Fibroblast of villous mesenchyme (primary cell): ENCODE results near the gene DOCK4. TPM values are rescaled to one million over a fixed set of nuclear protein-coding genes. Genes with fewer than 3 reads are reported as not detected.

Experiments used
- DNase-seq: peaks from one replicate; pipeline ENCODE4 v3.0.0-alpha.2; 2010; ENCODE audit warnings: low read depth
- H3K4me3 ChIP-seq: 2 replicates; pipeline ENCODE4 v1.5.1; 2011; ENCODE audit warnings: low read depth, mild to moderate bottlenecking, low read length
- total RNA-seq: library from RNA; depleted of rRNA; stranded (reverse); fragments of >200 nt; gene quantifications from 2 replicates; pipeline ENCODE4 v1.2.3, GENCODE V29; 2012
- TF ChIP-seq, protein P1 (sequence below): IDR thresholded peaks from 2 replicates; pipeline ENCODE4 v1.5.1; 2012; ENCODE audit warnings: low read depth, mild to moderate bottlenecking, low read length; ENCODE audit not compliant: insufficient read depth

Gene DOCK4
- total RNA-seq, 1 donor = 43.6 TPM

DNA sequence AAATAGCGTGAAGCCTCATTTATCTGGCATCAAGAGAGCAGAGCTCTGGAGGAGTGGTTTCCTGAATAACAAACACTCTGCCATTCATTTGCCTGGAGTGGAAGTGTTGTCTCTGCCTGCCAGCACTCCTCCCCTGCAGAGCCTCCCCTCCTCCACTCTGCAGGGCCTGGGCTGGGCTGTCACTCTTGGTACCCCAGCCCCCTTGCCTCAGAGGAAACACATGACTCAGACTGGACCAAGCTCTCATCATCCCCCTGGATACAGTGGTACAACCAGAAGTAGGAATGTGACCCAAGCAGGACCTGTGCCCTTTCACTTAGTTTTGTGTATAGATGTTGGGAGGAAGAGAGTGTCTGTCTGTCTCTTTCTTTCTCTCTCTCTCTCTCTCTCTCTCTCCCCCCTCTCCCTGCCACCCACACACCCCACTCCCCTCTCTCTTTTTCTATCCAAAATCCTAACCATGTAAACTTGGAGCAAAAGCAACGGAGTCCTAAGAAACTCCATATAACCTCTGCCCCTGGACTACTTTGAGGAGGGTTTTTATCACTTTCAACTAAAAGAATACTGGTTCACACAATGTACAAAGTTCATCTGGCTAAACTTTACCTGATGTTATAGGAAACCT, 43.9 kb downstream of the DOCK4 start:
- DNase-seq = peak; percentile 34
- TF ChIP-seq, protein P1, sequence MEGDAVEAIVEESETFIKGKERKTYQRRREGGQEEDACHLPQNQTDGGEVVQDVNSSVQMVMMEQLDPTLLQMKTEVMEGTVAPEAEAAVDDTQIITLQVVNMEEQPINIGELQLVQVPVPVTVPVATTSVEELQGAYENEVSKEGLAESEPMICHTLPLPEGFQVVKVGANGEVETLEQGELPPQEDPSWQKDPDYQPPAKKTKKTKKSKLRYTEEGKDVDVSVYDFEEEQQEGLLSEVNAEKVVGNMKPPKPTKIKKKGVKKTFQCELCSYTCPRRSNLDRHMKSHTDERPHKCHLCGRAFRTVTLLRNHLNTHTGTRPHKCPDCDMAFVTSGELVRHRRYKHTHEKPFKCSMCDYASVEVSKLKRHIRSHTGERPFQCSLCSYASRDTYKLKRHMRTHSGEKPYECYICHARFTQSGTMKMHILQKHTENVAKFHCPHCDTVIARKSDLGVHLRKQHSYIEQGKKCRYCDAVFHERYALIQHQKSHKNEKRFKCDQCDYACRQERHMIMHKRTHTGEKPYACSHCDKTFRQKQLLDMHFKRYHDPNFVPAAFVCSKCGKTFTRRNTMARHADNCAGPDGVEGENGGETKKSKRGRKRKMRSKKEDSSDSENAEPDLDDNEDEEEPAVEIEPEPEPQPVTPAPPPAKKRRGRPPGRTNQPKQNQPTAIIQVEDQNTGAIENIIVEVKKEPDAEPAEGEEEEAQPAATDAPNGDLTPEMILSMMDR = no peak
- H3K4me3 ChIP-seq = no peak overlapping the region

DNA sequence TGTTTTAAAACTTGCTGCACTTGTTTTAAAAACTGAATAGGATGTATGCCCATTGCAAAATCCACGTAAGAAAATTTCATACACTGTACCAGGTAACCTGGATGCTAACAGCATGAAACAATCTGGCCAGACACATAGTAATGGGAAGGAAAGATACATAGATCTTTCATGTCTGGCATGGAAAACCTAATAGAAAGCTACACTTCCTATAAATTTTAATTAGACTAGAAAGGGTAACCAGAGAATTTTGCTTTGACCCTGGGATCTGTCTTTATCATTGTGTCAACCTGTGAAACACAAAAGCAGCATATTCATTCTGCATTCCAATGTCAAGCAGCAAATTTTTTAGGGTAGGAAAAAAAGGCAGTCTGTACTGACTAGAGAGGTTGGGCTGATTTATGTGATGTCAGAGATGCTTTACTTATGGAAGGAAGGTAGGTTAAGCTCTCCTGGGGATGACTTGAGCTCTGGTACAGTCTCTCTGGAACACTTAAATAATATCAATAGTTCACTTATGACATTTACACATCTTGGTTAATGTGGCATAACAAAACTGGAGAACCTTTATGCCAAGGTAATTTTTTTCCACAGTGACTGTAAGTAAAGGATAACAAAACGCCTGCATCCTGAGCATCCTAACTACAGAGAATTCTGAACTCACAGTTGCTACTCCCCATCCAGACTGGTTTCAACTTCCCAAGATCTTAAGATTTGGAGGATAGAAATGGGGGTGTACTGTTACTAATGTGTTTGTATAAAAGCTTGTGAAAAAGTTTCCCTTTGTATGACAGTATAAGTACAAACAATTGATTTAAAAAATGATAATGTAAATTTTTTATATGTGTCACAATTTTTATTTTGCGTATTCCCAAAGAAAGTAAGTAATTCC, 44.7 kb downstream of the DOCK4 start:
- DNase-seq = no peak
- H3K4me3 ChIP-seq = no peak overlapping the region
- TF ChIP-seq, protein P1 = no peak

DNA sequence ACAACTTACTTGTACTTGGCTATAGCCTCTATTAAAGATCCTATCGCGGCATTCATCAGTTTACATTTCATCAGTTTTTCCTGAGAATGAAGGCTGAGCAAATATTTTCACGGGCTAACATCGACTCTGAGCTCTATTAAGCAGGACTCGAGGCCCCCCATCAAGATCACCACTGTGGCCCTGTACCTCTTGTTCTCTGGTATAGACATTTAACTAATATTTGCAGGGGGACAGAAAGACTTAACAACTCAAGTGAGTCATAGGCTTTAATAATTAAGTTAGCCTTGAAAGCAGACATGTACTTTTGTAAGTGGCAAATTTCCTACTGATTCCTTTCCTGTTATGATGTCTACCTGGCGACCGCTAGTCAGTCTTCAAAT, 45.4 kb downstream of the DOCK4 start:
- TF ChIP-seq, protein P1 = no peak
- no peak for DNase-seq
- H3K4me3 ChIP-seq = no peak overlapping the region

DNA sequence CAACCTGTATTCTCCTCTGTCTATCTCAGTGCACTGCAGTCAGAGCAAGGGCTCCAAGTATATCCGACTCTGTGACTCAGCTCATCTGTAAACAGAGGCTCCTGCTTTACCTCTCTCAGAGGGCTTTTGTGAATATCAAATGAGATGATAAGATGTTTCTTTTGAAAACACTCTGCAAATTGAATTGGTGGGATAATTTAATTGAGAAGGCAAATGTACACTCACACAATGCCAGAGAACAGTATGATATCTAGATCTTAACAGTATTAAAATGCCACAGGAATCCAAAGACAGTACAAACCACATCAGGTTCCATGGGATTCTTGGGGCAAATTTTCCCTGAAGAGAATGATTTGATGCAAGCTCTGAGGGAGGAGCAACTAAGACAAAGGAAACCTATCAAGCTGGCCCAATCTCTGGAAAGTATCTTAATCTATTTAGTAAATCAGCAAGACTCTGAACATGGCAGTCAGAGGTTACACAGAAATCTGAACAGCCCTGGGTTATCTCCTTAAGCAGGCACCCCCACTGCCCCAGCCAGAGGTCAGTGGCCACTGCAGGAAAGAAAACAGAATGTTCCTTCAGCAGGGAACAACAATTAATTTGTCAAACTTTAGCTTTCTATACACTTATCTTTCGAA, 45.9 kb downstream of the DOCK4 start:
- no peak overlapping the region for H3K4me3 ChIP-seq

DNA sequence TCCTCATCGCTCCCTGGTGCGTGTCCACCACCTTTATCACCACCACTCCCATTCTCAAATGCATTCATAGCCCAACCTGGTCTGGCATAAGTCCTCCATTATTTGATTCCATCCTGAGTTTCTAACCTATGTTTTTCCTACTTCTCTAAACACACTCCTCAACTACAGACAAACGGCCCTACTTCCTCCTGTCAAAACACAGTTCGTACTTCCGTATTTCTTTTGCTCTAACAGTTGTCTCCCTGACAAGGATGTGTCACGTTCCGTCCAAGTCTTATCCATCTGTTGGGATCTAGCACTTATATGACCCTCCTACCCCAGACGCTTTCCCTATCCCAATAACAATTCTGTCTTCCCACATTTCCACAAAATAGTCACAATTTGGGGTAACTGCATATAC, 46.8 kb downstream of the DOCK4 start:
- DNase-seq = no peak
- no peak overlapping the region for H3K4me3 ChIP-seq
- TF ChIP-seq, protein P1 = no peak

More for the DNA sequence above, 45.9 kb downstream of the DOCK4 start:
- DNase-seq = peak; percentile 41
- TF ChIP-seq, protein P1 = no peak

DNA sequence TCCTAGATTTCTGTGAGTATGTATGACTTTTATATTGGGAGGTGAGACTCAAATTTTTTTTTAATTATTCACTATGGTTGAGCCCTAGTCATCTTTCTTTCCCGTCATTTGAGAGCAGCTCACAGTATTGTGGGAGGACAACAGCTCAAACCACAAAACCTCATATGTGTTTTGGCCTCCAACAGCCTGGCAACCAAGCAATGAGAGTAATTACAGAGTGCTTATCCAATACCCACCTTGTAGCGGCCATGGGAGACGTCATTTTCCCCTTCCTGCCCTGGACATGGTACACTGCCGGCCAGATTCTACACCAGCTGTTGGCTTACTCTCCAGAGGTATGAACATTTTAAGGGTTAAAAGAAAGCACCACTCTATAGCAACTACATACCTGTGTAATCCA, 49.1 kb downstream of the DOCK4 start:
- peak; percentile 28 for DNase-seq

More for the DNA sequence above, 49.1 kb downstream of the DOCK4 start:
- H3K4me3 ChIP-seq = no peak overlapping the region
- TF ChIP-seq, protein P1 = no peak
